ENCODE data around the gene GBX1.

GBX1 gene

DNA sequence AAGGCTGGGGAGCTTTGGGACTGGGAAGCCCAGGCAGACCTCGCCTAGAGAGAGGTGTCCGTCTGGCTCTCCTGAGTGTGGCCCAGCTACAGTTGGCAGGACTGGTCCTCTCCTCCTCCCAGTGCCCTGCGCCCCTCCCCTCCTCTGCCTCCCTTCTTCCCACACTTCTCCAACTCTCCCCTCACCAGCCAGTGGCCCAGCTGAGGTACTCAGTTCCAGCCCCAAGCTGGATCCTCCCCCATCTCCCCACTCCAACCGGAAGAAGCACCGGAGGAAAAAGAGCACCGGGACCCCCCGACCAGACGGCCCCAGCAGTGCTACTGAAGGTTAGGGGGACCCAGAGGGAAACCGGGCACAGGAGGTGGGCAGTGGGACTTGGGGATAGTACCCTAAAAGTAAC, 27.7 kb downstream of the GBX1 start:
- FAIRE-seq: no peak
- no peak for DNase-seq (ENCODE audit: insufficient read length, low spot score)
- TF ChIP-seq, protein P1, sequence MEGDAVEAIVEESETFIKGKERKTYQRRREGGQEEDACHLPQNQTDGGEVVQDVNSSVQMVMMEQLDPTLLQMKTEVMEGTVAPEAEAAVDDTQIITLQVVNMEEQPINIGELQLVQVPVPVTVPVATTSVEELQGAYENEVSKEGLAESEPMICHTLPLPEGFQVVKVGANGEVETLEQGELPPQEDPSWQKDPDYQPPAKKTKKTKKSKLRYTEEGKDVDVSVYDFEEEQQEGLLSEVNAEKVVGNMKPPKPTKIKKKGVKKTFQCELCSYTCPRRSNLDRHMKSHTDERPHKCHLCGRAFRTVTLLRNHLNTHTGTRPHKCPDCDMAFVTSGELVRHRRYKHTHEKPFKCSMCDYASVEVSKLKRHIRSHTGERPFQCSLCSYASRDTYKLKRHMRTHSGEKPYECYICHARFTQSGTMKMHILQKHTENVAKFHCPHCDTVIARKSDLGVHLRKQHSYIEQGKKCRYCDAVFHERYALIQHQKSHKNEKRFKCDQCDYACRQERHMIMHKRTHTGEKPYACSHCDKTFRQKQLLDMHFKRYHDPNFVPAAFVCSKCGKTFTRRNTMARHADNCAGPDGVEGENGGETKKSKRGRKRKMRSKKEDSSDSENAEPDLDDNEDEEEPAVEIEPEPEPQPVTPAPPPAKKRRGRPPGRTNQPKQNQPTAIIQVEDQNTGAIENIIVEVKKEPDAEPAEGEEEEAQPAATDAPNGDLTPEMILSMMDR (IDR thresholded peaks at IDR 0.05; ENCODE audit: insufficient read depth, missing control alignments): no peak

DNA sequence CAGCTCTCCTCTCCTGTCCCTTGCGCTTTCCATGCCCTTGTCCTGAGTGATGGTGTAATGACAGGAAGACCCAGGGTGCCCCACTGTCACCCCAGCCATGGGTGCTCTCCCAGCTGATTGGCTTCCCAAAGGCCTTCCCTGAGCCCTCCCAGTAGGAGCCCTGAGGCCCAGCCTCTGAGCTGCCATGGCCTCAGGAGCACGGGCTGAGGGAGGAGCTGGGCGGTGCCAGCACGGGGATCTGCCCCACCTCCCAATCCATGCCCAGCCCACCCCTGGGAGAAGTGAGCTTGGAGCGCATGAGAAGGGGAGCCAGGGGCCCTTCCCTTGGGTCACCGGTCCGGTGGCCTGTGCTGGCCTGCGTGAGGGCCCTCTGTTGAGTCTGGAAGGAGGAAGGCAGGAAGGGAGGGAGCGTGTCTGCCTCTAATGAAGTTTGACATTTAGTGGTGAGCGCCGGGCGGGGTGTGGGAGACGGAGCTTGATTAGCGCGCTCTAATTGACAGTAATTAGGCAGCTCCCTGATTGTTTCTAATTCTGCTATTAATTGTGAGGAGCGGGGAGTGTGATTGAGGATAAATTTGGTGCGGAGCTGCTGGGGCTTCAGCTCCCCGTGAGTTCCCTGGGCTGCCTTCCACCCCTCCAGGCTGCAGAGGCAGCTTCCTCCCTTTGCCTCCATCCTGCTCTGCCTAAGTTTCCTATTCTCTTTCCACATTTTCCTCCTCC, 28.3 kb downstream of the GBX1 start:
- peak; percentile 19 for DNase-seq (ENCODE audit: insufficient read length, low spot score)
- TF ChIP-seq, protein P1 (IDR thresholded peaks at IDR 0.05; ENCODE audit: insufficient read depth, missing control alignments): no peak
- FAIRE-seq: no peak

- no peak for DNase-seq (ENCODE audit: insufficient read length, low spot score)
- FAIRE-seq: no peak
- TF ChIP-seq, protein P1 (IDR thresholded peaks at IDR 0.05; ENCODE audit: insufficient read depth, missing control alignments): no peak
These were observed 29.2 kb downstream of the GBX1 start for GRCh38 chr7:151138153-151138851.

DNA sequence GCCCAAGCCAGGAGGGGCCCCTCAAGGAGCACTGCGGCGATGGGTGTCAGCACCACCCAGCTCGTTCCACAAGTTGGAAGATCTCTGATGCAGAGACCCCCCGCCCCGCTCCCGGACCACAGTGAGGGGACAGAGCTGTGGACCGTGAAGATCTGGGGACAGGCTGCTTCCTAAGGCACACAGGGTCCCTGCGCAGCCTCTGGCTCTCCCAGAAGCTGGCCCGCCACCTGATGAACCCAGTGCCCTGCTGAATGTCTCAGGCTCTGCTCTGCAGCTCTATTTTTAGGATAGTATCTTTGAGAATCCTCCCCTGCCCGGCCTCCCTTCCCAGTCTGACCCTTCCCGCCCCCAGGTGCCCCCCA, 29.7 kb downstream of the GBX1 start:
- FAIRE-seq (no peak), DNase-seq (ENCODE audit: insufficient read length, low spot score) (no peak)
- TF ChIP-seq, protein P1 (IDR thresholded peaks at IDR 0.05; ENCODE audit: insufficient read depth, missing control alignments): no peak

GRCh38 chr7:151137076-151137675, 30.3 kb downstream of the GBX1 start:
- FAIRE-seq (no peak), DNase-seq (ENCODE audit: insufficient read length, low spot score) (no peak)
- TF ChIP-seq, protein P1 (IDR thresholded peaks at IDR 0.05; ENCODE audit: insufficient read depth, missing control alignments): no peak

DNA sequence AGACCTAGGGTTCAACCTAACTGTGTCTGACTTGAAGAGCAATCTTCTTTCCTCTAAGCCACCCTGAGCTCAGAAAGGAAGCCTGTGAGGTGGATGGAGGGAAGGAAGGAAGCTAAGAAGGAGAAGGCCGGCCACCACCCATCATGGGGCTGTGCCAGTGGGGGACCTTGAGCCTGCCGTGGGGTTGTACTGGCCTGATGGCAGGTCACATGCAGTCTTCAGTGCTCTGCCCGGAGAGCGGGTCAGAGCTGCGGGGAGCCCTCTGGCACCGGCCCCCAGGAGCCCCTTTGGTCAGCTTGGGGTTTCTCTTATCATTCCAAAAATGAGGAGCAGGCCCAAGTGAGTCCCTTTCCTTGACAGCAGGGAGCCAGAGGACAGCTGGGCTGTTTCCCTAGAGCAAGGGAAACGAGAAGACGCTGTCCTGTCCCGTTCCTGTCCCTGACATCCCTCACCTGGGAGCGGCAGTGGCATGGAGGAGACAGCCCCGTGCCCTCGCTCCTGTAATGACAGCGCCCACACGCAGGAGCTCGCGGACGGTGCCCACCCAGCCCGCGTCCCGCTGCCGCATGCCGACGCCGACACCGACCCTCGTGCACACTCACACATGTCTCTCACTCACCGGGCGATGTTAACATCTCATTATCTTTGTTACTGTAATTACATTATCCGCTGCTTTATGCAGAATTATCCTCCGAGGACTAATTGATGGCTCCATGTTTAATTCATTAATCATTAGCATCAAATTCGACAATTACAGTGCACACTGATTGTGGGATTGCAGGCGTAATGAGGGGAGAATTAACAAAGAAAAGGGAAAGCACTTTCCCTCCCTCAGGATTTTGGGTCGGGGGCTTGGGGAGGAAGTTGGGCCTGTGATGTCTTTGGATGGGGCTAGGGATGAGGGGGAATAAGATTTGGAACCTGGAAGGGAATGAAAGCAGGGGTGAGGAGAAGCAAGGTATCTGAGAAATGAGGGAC, 31.3 kb downstream of the GBX1 start:
- FAIRE-seq (no peak), DNase-seq (ENCODE audit: insufficient read length, low spot score) (peak; percentile 24)
- TF ChIP-seq, protein P1 (IDR thresholded peaks at IDR 0.05; ENCODE audit: insufficient read depth, missing control alignments): no peak

Measured in D721Med (cell line).